ENCODE measurements around the gene FAT1.

Gene FAT1

GRCh38 chr4:186557061-186557460 lies 166.6 kb downstream of the FAT1 start:
- DNase-seq: no peak

- no peak for DNase-seq
Observed at GRCh38 chr4:186554914-186555827, 168.5 kb downstream of the FAT1 start, which contains the start of gene MTNR1A. MTNR1A (minus strand) TSS chr4:186555567; CDS start chr4:186555365, 202 bp downstream.

- DNase-seq: no peak
Observed at GRCh38 chr4:186554539-186554913, 169.1 kb downstream of the FAT1 start.

- DNase-seq: no peak
Observed at GRCh38 chr4:186553717-186554116, 169.9 kb downstream of the FAT1 start.

- no peak for DNase-seq
Observed at GRCh38 chr4:186551849-186552248, 171.8 kb downstream of the FAT1 start.

GRCh38 chr4:186545436-186545835 lies 178.2 kb downstream of the FAT1 start:
- no peak for DNase-seq

GRCh38 chr4:186543206-186543605 lies 180.4 kb downstream of the FAT1 start:
- DNase-seq: no peak

GRCh38 chr4:186541801-186542200 lies 181.9 kb downstream of the FAT1 start:
- DNase-seq: no peak

GRCh38 chr4:186537843-186538521 lies 185.7 kb downstream of the FAT1 start:
- DNase-seq: no peak
